Measurements from ENCODE around the gene GLIS1. TPM values are rescaled to one million over a fixed set of nuclear protein-coding genes. Genes with fewer than 3 reads are reported as not detected.

The GLIS1 gene
- total RNA-seq, 1 experiment from 2014 or later = 0.28 TPM

DNA sequence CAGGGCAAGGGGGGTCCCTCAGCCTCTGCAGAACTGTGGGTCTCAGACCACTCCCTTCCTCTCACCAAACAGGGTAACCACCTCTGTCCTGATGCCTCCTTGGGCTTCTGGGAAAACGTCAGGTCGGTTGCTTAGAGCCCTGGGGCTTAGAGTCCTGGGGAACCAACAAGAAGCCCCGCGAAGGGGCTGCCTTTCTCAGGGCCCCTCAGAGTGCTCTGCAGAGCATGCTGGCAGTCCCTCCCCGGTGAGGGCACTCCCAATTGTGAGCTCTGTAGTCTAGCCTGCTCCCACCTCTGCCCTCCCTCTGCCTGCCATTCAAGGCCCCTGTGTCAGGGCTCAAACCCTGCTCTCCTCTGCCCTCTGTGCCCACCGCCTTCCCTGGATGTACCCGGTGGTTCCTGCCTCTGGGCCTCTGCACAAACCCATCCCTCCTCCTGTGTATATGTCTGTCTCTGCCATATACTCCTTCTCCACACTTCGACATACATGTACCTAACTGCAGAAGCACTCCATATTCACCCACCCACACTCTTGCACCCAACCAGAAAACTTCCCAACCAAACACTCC is 187.5 kb downstream of the GLIS1 start:
- no peak overlapping the region for H4K8ac ChIP-seq (replicated peaks; ENCODE audit: insufficient read length, low read depth, low read length)
- no peak overlapping the region for H2AFZ ChIP-seq (ENCODE audit: low read length)
- H3K4ac ChIP-seq (ENCODE audit: low read depth, low read length) = no peak overlapping the region
- H3K79me1 ChIP-seq (ENCODE audit: insufficient read depth, low read depth, low read length, poor library complexity, severe bottlenecking) = no peaks in the 10 kb centered on the region
- no peaks in the 10 kb centered on the region for H3K27me3 ChIP-seq (ENCODE audit: insufficient read depth, low read length)
- H3K27ac Mint-ChIP-seq = peak overlapping the region in 2 of 3 experiments; percentile 0 to 33; a peak in 4 of 7 replicates
- no peaks in the 10 kb centered on the region for H3K36me3 Mint-ChIP-seq (ENCODE audit: insufficient read depth in 1 of 3, low read depth in 3 of 3)
- H3K23me2 ChIP-seq (ENCODE audit: insufficient read length, low read depth, low read length, poor library complexity, severe bottlenecking) = no peaks in the 10 kb centered on the region
- H3K27me3 Mint-ChIP-seq (ENCODE audit: low read depth) = peaks cover 15% of the 10 kb centered on the region
- H3K79me2 ChIP-seq (ENCODE audit: insufficient read depth, low read length) = no peaks in the 10 kb centered on the region
- H3T11ph ChIP-seq (ENCODE audit: low read length) = no peak overlapping the region
- H3K23ac ChIP-seq (ENCODE audit: insufficient read length, low read depth, low read length) = no peak overlapping the region
- H4K5ac ChIP-seq (ENCODE audit: insufficient read length, low read depth, low read length) = no peak overlapping the region
- no peaks in the 10 kb centered on the region for H3K9me3 ChIP-seq (ENCODE audit: control insufficient read depth, low read depth, low read length)
- H3K9me3 Mint-ChIP-seq = no peaks in the 10 kb centered on the region
- no peak overlapping the region for H2BK15ac ChIP-seq (ENCODE audit: low read depth, low read length)
- H2AK5ac ChIP-seq (ENCODE audit: insufficient read length, low read length) = no peak overlapping the region
- H3K4me3 Mint-ChIP-seq = no peak overlapping the region
- H3K56ac ChIP-seq (ENCODE audit: insufficient read length, low read depth, low read length) = no peak overlapping the region
- no peak overlapping the region for H2BK120ac ChIP-seq (ENCODE audit: low read depth, low read length, poor library complexity, severe bottlenecking)
- TF ChIP-seq, protein P1, sequence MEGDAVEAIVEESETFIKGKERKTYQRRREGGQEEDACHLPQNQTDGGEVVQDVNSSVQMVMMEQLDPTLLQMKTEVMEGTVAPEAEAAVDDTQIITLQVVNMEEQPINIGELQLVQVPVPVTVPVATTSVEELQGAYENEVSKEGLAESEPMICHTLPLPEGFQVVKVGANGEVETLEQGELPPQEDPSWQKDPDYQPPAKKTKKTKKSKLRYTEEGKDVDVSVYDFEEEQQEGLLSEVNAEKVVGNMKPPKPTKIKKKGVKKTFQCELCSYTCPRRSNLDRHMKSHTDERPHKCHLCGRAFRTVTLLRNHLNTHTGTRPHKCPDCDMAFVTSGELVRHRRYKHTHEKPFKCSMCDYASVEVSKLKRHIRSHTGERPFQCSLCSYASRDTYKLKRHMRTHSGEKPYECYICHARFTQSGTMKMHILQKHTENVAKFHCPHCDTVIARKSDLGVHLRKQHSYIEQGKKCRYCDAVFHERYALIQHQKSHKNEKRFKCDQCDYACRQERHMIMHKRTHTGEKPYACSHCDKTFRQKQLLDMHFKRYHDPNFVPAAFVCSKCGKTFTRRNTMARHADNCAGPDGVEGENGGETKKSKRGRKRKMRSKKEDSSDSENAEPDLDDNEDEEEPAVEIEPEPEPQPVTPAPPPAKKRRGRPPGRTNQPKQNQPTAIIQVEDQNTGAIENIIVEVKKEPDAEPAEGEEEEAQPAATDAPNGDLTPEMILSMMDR (conservative IDR thresholded peaks at IDR 0.05) = no peak
- H2BK12ac ChIP-seq (ENCODE audit: insufficient read length, low read depth, low read length) = no peak overlapping the region
- no peak overlapping the region for H3K4me2 ChIP-seq (ENCODE audit: insufficient read depth, insufficient read length, low read length)
- H4K20me1 ChIP-seq (ENCODE audit: control insufficient read depth, insufficient read depth, insufficient read length) = no peaks in the 10 kb centered on the region
- no peak for DNase-seq
- H3K14ac ChIP-seq (ENCODE audit: insufficient read depth, low read length) = no peak overlapping the region
- H3K4me1 ChIP-seq (ENCODE audit: insufficient read depth, low read length) = peaks cover 7% of the 10 kb centered on the region; the same call in 1 of the 2 replicates
- H3K18ac ChIP-seq (ENCODE audit: insufficient read length, low read depth, low read length) = no peak overlapping the region
- WGBS (ENCODE audit: extremely low coverage, insufficient read length, low lambda C conversion rate) = no CpG with 5 or more reads among the region's 8 CpGs
- no peak overlapping the region for H2BK5ac ChIP-seq (ENCODE audit: insufficient read length, low read length)
- no peak overlapping the region for H3K9ac ChIP-seq (ENCODE audit: extremely low read depth, insufficient read length, low read length)
- no peak overlapping the region for H2BK20ac ChIP-seq (ENCODE audit: low read depth, low read length, poor library complexity, severe bottlenecking)
- no peak overlapping the region for H3K27ac ChIP-seq (ENCODE audit: insufficient read length, low read depth, low read length)
- peaks cover 21 to 28% of the 10 kb centered on the region in 2 experiments for H3K4me1 Mint-ChIP-seq
- no peak overlapping the region for H4K91ac ChIP-seq (ENCODE audit: insufficient read length, low read depth, low read length)
